HEK293 (cell line): ENCODE results near the gene ICE2.

Source experiments
- CTCF ChIA-PET: fragments of 350-600 bp; formaldehyde crosslinking; extraction: SDS; loops from one replicate; lab custom pipeline; 2021; ENCODE audit warnings: antibody characterized with exemption; lab: Yijun Ruan, JAX
- POLR2A ChIA-PET: fragments of 300-600 bp; formaldehyde crosslinking; extraction: SDS; loops from one replicate; lab custom pipeline; 2020; ENCODE audit warnings: antibody characterized with exemption, inconsistent platforms; lab: Yijun Ruan, JAX
- H3K27ac ChIP-seq: fragments of 200-500 bp; sonication (Bioruptor generic); 2 replicates; pipeline ENCODE4 v1.5.1; 2014; ENCODE audit warnings: low read depth, low read length, control low read depth, inconsistent platforms; ENCODE audit errors: extremely low read depth
- H3K36me3 ChIP-seq, 2 experiments: fragments of 200-500 bp in 1 of 2; sonication (Bioruptor generic) in 1 of 2; 1 replicate in 1 of 2; 2 replicates in 1 of 2; pipeline ENCODE4 v1.5.1; 2014 to 2017; ENCODE audit warnings: inconsistent platforms in 2 of 2, low read length in 2 of 2; ENCODE audit not compliant: control insufficient read depth in 2 of 2, insufficient read depth in 1 of 2
- H3K4me1 ChIP-seq: fragments of 200-500 bp; sonication (Bioruptor generic); 2 replicates; pipeline ENCODE4 v1.5.1; 2014; ENCODE audit warnings: mild to moderate bottlenecking, low read length, inconsistent platforms; ENCODE audit not compliant: control insufficient read depth, insufficient read depth
- H3K4me3 ChIP-seq: 2 replicates; pipeline ENCODE4 v1.5.1; 2011; ENCODE audit warnings: low read depth, mild to moderate bottlenecking, control low read depth, low read length, moderate library complexity
- H3K9me3 ChIP-seq: fragments of 200-500 bp; sonication (Bioruptor generic); 2 replicates; pipeline ENCODE4 v1.5.1; 2014; ENCODE audit warnings: low read depth, low read length, inconsistent platforms; ENCODE audit not compliant: control insufficient read depth, insufficient read depth
- FEZF1 ChIP-seq: fragments of 450-650 bp; formaldehyde crosslinking; IDR thresholded peaks from 2 replicates; pipeline ENCODE4 v1.5.1; 2016; ENCODE audit warnings: missing biosample characterization, missing genetic modification characterization
- GLIS1 ChIP-seq: fragments of 450-650 bp; formaldehyde crosslinking; IDR thresholded peaks from 2 replicates; pipeline ENCODE4 v1.5.1; 2016; ENCODE audit warnings: missing biosample characterization, missing genetic modification characterization
- HOXD13 ChIP-seq: sonication (generic); formaldehyde crosslinking; IDR thresholded peaks from 2 replicates; pipeline ENCODE4 v1.8.0; 2022; ENCODE audit warnings: missing genetic modification reagents, borderline replicate concordance
- IKZF3 ChIP-seq: fragments of 450-650 bp; IDR thresholded peaks from 2 replicates; pipeline ENCODE4 v1.5.0; 2018; ENCODE audit warnings: missing biosample characterization, mild to moderate bottlenecking, missing genetic modification characterization, moderate library complexity
- KLF10 ChIP-seq: fragments of 450-650 bp; IDR thresholded peaks from 2 replicates; pipeline ENCODE4 v1.5.1; 2018; ENCODE audit warnings: missing biosample characterization, mild to moderate bottlenecking, missing genetic modification characterization
- OSR2 ChIP-seq: fragments of 450-650 bp; formaldehyde crosslinking; IDR thresholded peaks from 2 replicates; pipeline ENCODE4 v1.5.1; 2016; ENCODE audit warnings: missing biosample characterization, missing genetic modification characterization
- OVOL3 ChIP-seq: fragments of 450-650 bp; formaldehyde crosslinking; IDR thresholded peaks from 2 replicates; pipeline ENCODE4 v1.5.1; 2016; ENCODE audit warnings: missing biosample characterization, missing genetic modification characterization
- SP7 ChIP-seq: fragments of 450-650 bp; formaldehyde crosslinking; IDR thresholded peaks from 2 replicates; pipeline ENCODE4 v1.5.1; 2016; ENCODE audit warnings: missing biosample characterization, missing genetic modification characterization
- TCF7L2 ChIP-seq: IDR thresholded peaks from 2 replicates; pipeline ENCODE4 v1.6.1; 2011; ENCODE audit warnings: low read depth, mild to moderate bottlenecking, inconsistent platforms, low read length, moderate library complexity, borderline replicate concordance
- ZBTB17 ChIP-seq: fragments of 450-650 bp; formaldehyde crosslinking; IDR thresholded peaks from 2 replicates; pipeline ENCODE4 v1.5.1; 2016; ENCODE audit warnings: missing biosample characterization, missing genetic modification characterization
- ZEB2 ChIP-seq: fragments of 450-650 bp; formaldehyde crosslinking; IDR thresholded peaks from 2 replicates; pipeline ENCODE4 v1.5.1; 2016; ENCODE audit warnings: missing biosample characterization, missing genetic modification characterization
- ZIC2 ChIP-seq: fragments of 450-650 bp; formaldehyde crosslinking; IDR thresholded peaks from 2 replicates; pipeline ENCODE4 v1.5.1; 2016; ENCODE audit warnings: missing biosample characterization, missing genetic modification characterization
- ZNF138 ChIP-seq: fragments of 450-650 bp; formaldehyde crosslinking; IDR thresholded peaks from 2 replicates; pipeline ENCODE4 v1.5.1; 2016; ENCODE audit warnings: missing biosample characterization, missing genetic modification characterization, borderline replicate concordance
- ZNF16 ChIP-seq: fragments of 450-650 bp; formaldehyde crosslinking; IDR thresholded peaks from 2 replicates; pipeline ENCODE4 v1.5.1; 2016; ENCODE audit warnings: low read depth, missing biosample characterization, missing genetic modification characterization
- ZNF184 ChIP-seq: fragments of 450-650 bp; IDR thresholded peaks from 2 replicates; pipeline ENCODE4 v1.5.1; 2018; ENCODE audit warnings: missing biosample characterization, mild to moderate bottlenecking, missing genetic modification characterization
- ZNF202 ChIP-seq: fragments of 450-650 bp; formaldehyde crosslinking; IDR thresholded peaks from 2 replicates; pipeline ENCODE4 v1.5.1; 2016; ENCODE audit warnings: missing biosample characterization, missing genetic modification characterization, borderline replicate concordance
- ZNF221 ChIP-seq: fragments of 450-650 bp; formaldehyde crosslinking; IDR thresholded peaks from 2 replicates; pipeline ENCODE4 v1.5.1; 2017; ENCODE audit warnings: missing biosample characterization, missing genetic modification characterization, borderline replicate concordance
- ZNF354C ChIP-seq: fragments of 450-650 bp; formaldehyde crosslinking; IDR thresholded peaks from 2 replicates; pipeline ENCODE4 v1.5.1; 2016; ENCODE audit warnings: missing biosample characterization, missing genetic modification characterization, low read depth, borderline replicate concordance
- ZNF394 ChIP-seq: fragments of 450-650 bp; formaldehyde crosslinking; IDR thresholded peaks from 2 replicates; pipeline ENCODE4 v1.5.1; 2016; ENCODE audit warnings: missing biosample characterization, missing genetic modification characterization, mild to moderate bottlenecking, moderate library complexity, borderline replicate concordance
- ZNF423 ChIP-seq: fragments of 450-650 bp; formaldehyde crosslinking; IDR thresholded peaks from 2 replicates; pipeline ENCODE4 v1.5.1; 2016; ENCODE audit warnings: missing biosample characterization, missing genetic modification characterization
- ZNF555 ChIP-seq: fragments of 450-650 bp; formaldehyde crosslinking; conservative IDR thresholded peaks from 2 replicates; pipeline ENCODE4 v1.5.1; 2017; ENCODE audit warnings: missing biosample characterization, mild to moderate bottlenecking, missing genetic modification characterization, inconsistent platforms
- ZNF600 ChIP-seq: fragments of 450-650 bp; formaldehyde crosslinking; IDR thresholded peaks from 2 replicates; pipeline ENCODE4 v1.5.1; 2016; ENCODE audit warnings: missing biosample characterization, missing genetic modification characterization
- ZNF621 ChIP-seq: fragments of 450-650 bp; formaldehyde crosslinking; IDR thresholded peaks from 2 replicates; pipeline ENCODE4 v1.5.1; 2017; ENCODE audit warnings: missing biosample characterization, missing genetic modification characterization
- ZNF664 ChIP-seq: fragments of 450-650 bp; formaldehyde crosslinking; IDR thresholded peaks from 2 replicates; pipeline ENCODE4 v1.5.1; 2016; ENCODE audit warnings: missing biosample characterization, missing genetic modification characterization
- ZNF768 ChIP-seq: fragments of 450-650 bp; formaldehyde crosslinking; IDR thresholded peaks from 2 replicates; pipeline ENCODE4 v1.5.1; 2018; ENCODE audit warnings: missing biosample characterization, mild to moderate bottlenecking, missing genetic modification characterization
- ZNF791 ChIP-seq: fragments of 450-650 bp; formaldehyde crosslinking; IDR thresholded peaks from 2 replicates; pipeline ENCODE4 v1.5.1; 2016; ENCODE audit warnings: missing biosample characterization, missing genetic modification characterization
- TF ChIP-seq, protein P1 (sequence below): fragments of 450-650 bp; formaldehyde crosslinking; IDR thresholded peaks from 2 replicates; pipeline ENCODE4 v1.5.1; 2016; ENCODE audit warnings: missing biosample characterization, missing genetic modification characterization
- TF ChIP-seq, protein P2 (sequence below): fragments of 450-650 bp; formaldehyde crosslinking; IDR thresholded peaks from 2 replicates; pipeline ENCODE4 v1.5.1; 2016; ENCODE audit warnings: missing biosample characterization, missing genetic modification characterization
- TF ChIP-seq, protein P3 (sequence below): fragments of 450-650 bp; formaldehyde crosslinking; IDR thresholded peaks from 2 replicates; pipeline ENCODE4 v1.5.1; 2016; ENCODE audit warnings: missing biosample characterization, missing genetic modification characterization, borderline replicate concordance
- TF ChIP-seq, protein P4 (sequence below): fragments of 450-650 bp; formaldehyde crosslinking; IDR thresholded peaks from 2 replicates; pipeline ENCODE4 v1.5.1; 2016; ENCODE audit warnings: missing biosample characterization, missing genetic modification characterization

The ICE2 gene

DNA sequence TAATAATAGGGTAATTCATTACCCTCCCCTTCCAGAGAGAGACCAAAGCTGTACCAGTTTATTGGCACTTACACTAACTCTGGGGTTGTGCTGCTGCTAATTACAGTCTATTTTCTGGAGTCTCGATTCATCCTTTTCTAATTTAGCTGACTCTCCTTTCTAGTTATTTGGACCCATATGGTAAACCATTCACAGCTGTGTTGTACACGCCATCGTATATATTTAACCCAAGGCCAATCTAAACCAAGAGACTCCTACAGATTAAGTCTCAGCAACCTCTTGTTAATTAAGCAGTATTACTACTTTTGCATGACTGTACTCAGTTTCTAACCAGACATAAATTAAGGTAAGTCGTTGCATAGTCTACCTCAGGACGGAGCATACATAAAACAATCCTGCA is 103.6 kb downstream of the ICE2 start:
- ChIA-PET POLR2A (interaction anchor here (1.3 to 1.4 kb wide), 2 partner anchors 16 to 23 kb away, joined by 4 to 5 read pairs; partner anchors contain the start of gene ANXA2), CTCF (interaction anchor here (0.5 to 2.1 kb wide), 2 partner anchors 16 to 373 kb away, joined by 3 to 9 read pairs; no protein-coding TSS in a partner anchor)
- Histone ChIP-seq H3K4me3 (no peak overlapping the region), H3K4me1 (peaks cover 13% of the 10 kb centered on the region), H3K9me3 (no peaks in the 10 kb centered on the region), H3K27ac (peak overlapping the region; percentile 32), H3K36me3 (peaks cover 0 to 44% of the 10 kb centered on the region in 2 experiments; a peak in 2 of 3 replicates)
- no peak for TF ChIP-seq ZNF768 (tag by site-specific recombination)
- TF ChIP-seq SP7 (tag by site-specific recombination) = peak; percentile 78
- TF ChIP-seq ZNF184 = peak; percentile 25; the same call in 1 of the 2 replicates

DNA sequence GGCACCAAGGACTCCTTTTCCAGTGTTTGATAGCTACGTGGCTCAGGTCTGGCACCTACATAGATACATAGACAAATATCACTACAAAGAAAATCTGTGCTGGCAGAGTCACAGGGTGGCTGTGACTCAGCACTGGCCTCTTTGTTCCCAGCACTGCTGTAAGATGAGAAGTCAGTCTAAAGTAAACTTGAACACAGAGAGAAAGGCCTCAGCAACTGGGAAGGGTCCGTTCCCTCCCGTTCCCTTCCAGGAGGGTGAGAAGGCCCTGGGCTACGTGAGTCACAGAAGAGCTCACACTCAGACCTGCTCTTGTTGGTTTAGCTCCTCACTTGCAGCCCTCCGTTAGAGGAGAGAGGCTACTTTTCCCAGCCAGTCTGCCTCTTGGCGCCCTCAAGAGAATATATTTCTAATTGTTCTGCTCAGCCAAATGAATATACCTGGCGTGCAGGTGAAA is 104.3 kb downstream of the ICE2 start:
- H3K9me3 ChIP-seq = no peaks in the 10 kb centered on the region
- H3K36me3 ChIP-seq = peaks cover 0 to 44% of the 10 kb centered on the region in 2 experiments; a peak in 2 of 3 replicates
- ChIA-PET CTCF (interaction anchor here (0.9 to 2.1 kb wide), 3 partner anchors 11 to 26 kb away, joined by 3 to 9 read pairs (median 7); no protein-coding TSS in a partner anchor), POLR2A (interaction anchor here (1.1 to 1.4 kb wide), 3 partner anchors 17 to 23 kb away, joined by 3 to 5 read pairs (median 4); partner anchors contain the start of gene ANXA2)
- H3K4me3 ChIP-seq = no peak overlapping the region
- peaks cover 13% of the 10 kb centered on the region for H3K4me1 ChIP-seq
- peak overlapping the region; percentile 32 for H3K27ac ChIP-seq
- no peak for TF ChIP-seq ZNF221
- TF ChIP-seq, protein P1, sequence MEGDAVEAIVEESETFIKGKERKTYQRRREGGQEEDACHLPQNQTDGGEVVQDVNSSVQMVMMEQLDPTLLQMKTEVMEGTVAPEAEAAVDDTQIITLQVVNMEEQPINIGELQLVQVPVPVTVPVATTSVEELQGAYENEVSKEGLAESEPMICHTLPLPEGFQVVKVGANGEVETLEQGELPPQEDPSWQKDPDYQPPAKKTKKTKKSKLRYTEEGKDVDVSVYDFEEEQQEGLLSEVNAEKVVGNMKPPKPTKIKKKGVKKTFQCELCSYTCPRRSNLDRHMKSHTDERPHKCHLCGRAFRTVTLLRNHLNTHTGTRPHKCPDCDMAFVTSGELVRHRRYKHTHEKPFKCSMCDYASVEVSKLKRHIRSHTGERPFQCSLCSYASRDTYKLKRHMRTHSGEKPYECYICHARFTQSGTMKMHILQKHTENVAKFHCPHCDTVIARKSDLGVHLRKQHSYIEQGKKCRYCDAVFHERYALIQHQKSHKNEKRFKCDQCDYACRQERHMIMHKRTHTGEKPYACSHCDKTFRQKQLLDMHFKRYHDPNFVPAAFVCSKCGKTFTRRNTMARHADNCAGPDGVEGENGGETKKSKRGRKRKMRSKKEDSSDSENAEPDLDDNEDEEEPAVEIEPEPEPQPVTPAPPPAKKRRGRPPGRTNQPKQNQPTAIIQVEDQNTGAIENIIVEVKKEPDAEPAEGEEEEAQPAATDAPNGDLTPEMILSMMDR (tag by site-specific recombination) = no peak
- peak; percentile 67 for TF ChIP-seq ZBTB17
- TF ChIP-seq ZNF394 (tag by site-specific recombination) = no peak
- TF ChIP-seq KLF10 (tag by site-specific recombination) = no peak
- TF ChIP-seq HOXD13 (CRISPR knock-in tag) = no peak
- TF ChIP-seq GLIS1 (tag by site-specific recombination) = peak; percentile 43
- TF ChIP-seq OSR2 (tag by site-specific recombination) = no peak
- TF ChIP-seq ZIC2 (tag by site-specific recombination) = no peak
- TF ChIP-seq TCF7L2 = no peak
- TF ChIP-seq ZNF664 (tag by site-specific recombination) = no peak
- peak; percentile 81 for TF ChIP-seq IKZF3 (tag by site-specific recombination)
- peak; percentile 97 for TF ChIP-seq ZNF600
- peak; percentile 29; the same call in 1 of the 2 replicates for TF ChIP-seq FEZF1
- no peak for TF ChIP-seq ZNF555
- TF ChIP-seq ZNF791 (tag by site-specific recombination) = no peak
- no peak for TF ChIP-seq ZNF16 (tag by site-specific recombination)
- TF ChIP-seq ZEB2 (tag by site-specific recombination) = peak; percentile 34; the same call in 1 of the 2 replicates
- TF ChIP-seq, protein P2, sequence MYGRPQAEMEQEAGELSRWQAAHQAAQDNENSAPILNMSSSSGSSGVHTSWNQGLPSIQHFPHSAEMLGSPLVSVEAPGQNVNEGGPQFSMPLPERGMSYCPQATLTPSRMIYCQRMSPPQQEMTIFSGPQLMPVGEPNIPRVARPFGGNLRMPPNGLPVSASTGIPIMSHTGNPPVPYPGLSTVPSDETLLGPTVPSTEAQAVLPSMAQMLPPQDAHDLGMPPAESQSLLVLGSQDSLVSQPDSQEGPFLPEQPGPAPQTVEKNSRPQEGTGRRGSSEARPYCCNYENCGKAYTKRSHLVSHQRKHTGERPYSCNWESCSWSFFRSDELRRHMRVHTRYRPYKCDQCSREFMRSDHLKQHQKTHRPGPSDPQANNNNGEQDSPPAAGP (tag by site-specific recombination) = peak; percentile 63; the same call in 1 of the 2 replicates
- no peak for TF ChIP-seq ZNF354C (tag by site-specific recombination)
- TF ChIP-seq ZNF621 = no peak
- no peak for TF ChIP-seq ZNF138 (tag by site-specific recombination)
- TF ChIP-seq, protein P3, sequence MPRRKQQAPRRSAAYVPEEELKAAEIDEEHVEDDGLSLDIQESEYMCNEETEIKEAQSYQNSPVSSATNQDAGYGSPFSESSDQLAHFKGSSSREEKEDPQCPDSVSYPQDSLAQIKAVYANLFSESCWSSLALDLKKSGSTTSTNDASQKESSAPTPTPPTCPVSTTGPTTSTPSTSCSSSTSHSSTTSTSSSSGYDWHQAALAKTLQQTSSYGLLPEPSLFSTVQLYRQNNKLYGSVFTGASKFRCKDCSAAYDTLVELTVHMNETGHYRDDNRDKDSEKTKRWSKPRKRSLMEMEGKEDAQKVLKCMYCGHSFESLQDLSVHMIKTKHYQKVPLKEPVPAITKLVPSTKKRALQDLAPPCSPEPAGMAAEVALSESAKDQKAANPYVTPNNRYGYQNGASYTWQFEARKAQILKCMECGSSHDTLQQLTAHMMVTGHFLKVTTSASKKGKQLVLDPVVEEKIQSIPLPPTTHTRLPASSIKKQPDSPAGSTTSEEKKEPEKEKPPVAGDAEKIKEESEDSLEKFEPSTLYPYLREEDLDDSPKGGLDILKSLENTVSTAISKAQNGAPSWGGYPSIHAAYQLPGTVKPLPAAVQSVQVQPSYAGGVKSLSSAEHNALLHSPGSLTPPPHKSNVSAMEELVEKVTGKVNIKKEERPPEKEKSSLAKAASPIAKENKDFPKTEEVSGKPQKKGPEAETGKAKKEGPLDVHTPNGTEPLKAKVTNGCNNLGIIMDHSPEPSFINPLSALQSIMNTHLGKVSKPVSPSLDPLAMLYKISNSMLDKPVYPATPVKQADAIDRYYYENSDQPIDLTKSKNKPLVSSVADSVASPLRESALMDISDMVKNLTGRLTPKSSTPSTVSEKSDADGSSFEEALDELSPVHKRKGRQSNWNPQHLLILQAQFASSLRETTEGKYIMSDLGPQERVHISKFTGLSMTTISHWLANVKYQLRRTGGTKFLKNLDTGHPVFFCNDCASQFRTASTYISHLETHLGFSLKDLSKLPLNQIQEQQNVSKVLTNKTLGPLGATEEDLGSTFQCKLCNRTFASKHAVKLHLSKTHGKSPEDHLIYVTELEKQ = no peak
- no peak for TF ChIP-seq ZNF202 (tag by site-specific recombination)
- TF ChIP-seq OVOL3 (tag by site-specific recombination) = no peak
- no peak for TF ChIP-seq ZNF423 (tag by site-specific recombination)
- TF ChIP-seq, protein P4, sequence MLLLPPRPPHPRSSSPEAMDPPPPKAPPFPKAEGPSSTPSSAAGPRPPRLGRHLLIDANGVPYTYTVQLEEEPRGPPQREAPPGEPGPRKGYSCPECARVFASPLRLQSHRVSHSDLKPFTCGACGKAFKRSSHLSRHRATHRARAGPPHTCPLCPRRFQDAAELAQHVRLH (tag by site-specific recombination) = no peak
